HG03439 (cell line): ENCODE data around the gene FXYD4.
"Not testable (repeated sequence)": the region's sequence is repeated elsewhere in the genome, so short reads cannot be mapped to it uniquely, and the experiment has no call there.

Experiments
- ATAC-seq: cut with Tn5 transposase; IDR thresholded peaks from one replicate; pipeline ENCODE4 v1.9.1; 2021; ENCODE audit warnings: mild to moderate bottlenecking, moderate library complexity; ENCODE audit not compliant: unreplicated experiment

The FXYD4 gene

DNA sequence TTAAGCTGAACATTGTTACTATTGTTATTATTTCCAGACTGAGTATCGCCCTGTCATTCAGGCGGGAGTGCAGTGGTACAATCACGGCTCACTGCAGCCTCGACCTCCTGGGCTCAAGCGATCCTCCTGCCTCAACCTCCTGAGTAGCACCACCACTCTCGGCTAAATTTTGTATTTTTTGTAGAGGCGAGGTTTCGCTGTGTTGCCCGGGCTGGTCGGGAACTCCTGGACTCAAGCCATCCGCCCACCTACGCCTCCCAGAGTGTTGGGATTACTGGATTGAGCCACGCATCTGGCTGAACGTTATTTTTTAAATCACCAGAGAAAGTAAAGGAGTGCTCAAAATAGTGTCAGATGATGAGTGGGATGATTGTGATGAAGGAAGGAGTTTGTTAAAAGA, 38.9 kb downstream of the FXYD4 start:
- no peak for ATAC-seq

- ATAC-seq: no peak
These were observed 40.1 kb downstream of the FXYD4 start for GRCh38 chr10:43411536-43411935.

DNA sequence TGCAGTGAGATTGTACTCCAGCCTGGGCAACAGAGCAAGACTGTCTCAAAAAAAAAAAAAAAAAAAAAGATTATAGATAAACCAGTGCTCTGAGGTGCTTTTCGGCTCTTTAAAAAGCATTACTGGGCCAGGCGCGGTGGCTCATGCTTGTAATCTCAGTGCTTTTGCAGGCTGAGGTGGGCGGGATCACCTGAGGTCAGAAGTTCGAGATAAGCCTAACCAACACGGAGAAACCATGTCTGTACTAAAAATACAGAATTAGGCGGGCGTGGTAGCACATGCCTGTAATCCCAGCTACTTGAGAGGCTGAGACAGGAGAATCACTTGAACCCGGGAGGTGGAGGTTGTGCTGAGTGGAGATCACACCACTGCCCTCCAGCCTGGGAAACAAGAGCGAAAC, 44.1 kb downstream of the FXYD4 start:
- ATAC-seq: no peak

GRCh38 chr10:43417950-43418768, 46.7 kb downstream of the FXYD4 start:
- no peak for ATAC-seq

DNA sequence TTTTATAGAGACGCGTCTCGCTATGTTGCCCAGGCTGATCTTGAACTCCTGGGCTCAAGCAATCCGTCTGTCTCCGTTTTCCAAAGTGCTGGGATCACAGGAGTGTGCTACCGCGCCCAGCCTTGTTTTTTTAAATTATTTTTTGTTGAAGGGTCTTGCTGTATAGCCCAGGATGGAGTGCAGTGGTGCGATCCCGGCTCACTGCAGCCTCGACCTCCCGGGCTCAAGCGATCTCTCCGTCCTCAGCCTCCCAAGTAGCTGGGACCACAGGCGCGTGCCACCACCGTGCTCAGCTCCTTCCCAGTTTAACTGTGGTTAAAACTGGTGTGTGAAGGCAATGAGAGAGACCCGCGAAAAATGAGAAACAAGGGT, 48.5 kb downstream of the FXYD4 start:
- ATAC-seq: no peak

DNA sequence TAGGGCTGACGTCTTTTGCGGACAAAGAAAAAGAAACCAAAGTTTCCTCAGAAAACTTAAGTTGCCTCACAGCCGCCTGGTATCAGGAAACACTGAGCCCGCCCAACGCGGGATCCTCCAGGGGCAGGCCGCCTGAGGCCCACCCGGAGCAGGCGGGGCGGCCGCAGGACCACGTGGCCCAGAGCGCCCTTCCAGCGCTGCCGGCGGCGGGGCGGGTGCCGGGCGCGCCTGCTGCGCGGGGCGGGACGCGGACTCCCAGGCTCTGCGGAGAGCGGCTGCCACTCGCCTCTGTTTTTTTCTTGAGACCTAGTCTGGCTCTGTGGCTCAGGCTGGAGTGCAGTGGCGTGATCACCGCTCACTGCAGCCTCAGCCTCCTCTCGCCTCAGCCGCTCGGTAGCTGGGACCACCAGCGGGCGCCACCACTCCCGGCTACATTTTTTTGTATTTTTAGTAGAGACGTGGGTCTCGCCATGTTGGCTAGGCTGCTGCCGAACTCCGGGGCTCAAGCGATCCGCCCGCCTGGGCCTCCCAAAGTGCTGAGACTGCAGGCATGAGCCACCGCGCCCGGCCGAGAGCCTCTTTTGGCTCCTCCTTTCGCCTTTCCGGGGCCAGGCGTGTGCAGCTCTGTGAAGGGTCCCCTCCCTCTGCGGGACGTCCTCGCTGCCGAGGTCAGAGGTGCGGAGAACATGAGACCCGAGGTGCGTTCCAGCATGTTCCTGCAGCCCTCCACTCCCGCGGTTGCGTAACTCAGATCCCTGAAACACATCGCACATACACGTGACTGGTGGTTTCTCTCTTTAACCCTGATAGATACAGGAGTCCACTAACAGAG, 49.1 kb downstream of the FXYD4 start:
- peak; percentile 87 for ATAC-seq

DNA sequence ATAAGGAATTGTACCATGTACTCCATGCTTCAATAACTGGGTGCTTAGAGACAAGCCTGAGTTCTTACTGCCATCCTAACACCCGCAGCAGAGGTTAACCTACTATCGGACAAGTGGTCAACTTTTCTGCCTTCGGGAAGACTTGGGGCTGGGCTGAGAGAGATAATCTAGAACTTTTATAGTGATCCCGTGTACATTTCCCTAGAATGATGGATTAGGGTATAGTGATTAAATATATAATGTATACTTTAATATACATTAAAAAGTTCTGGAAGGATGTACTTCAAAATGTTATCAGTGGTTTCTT, 49.7 kb downstream of the FXYD4 start:
- ATAC-seq: no peak

DNA sequence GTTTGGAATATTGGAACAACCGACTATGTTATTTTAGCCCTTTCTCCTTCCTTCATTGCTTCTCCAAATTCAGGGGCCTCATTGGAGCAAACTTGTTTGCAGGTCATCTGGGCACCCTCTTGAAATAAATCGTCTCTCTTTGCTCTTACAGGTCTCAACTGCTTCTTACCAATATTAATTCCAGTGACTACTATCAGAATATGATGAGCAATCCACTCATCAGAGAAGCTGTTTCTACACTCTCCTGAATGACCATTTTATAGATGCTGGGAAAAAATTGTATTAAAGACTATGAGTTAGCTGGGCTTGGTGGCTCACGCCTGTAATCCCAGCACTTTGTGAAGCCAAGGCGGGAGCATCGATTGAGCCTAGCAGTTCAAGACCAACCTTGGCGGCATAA, 50.1 kb downstream of the FXYD4 start:
- ATAC-seq: no peak

GRCh38 chr10:43421944-43422343, 50.5 kb downstream of the FXYD4 start:
- not testable (repeated sequence) for ATAC-seq

DNA sequence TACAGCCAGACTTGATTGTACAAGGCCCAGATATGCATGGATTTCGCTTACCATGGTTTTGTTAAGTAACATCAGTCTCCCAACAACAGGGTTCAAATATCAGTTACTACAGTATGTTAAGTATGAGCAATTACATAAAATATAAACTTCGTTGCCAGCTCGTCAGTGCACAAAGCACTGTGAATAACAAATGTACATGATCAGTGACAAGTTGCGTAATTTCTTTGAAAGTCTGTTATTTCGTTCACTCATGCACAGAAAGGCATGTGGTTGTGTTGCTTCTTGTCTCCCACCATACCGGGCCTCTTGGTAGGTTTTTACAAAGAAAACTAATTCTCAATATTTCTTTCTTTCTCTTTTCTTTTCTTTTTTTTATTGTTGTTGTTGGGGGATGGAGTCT, 53.0 kb downstream of the FXYD4 start:
- no peak for ATAC-seq
